Hepatocyte (in vitro differentiated cells): ENCODE measurements around the gene KSR2. TPM values are rescaled to one million over a fixed set of nuclear protein-coding genes. Genes with fewer than 3 reads are reported as not detected.

Experiments used
- DNase-seq: peaks from one replicate; pipeline ENCODE4 v3.0.0-alpha.2; 2016; ENCODE audit warnings: low spot score
- H2AFZ ChIP-seq: fragments of 200-600 bp; sonication (generic); 2 replicates; pipeline ENCODE4 v1.6.0; 2016; ENCODE audit warnings: antibody characterized with exemption, mild to moderate bottlenecking
- H3K27ac ChIP-seq: fragments of 200-600 bp; sonication (generic); 2 replicates; pipeline ENCODE4 v1.5.1; 2016; ENCODE audit warnings: mild to moderate bottlenecking
- H3K27me3 ChIP-seq: fragments of 200-600 bp; sonication (generic); 2 replicates; pipeline ENCODE4 v1.6.1; 2016
- H3K36me3 ChIP-seq: fragments of 200-600 bp; sonication (generic); replicated peaks from 2 replicates; pipeline ENCODE4 v1.5.1; 2016; ENCODE audit warnings: low read depth; ENCODE audit not compliant: insufficient read depth
- H3K4me1 ChIP-seq: fragments of 200-600 bp; sonication (generic); 2 replicates; pipeline ENCODE4 v1.5.1; 2016; ENCODE audit warnings: mild to moderate bottlenecking, moderate library complexity; ENCODE audit not compliant: insufficient read depth
- H3K4me2 ChIP-seq: fragments of 200-600 bp; sonication (generic); 2 replicates; pipeline ENCODE4 v1.6.0; 2016
- H3K4me3 ChIP-seq: fragments of 200-600 bp; sonication (generic); 2 replicates; pipeline ENCODE4 v1.5.1; 2016; ENCODE audit warnings: mild to moderate bottlenecking
- H3K79me2 ChIP-seq: fragments of 200-600 bp; sonication (generic); 2 replicates; pipeline ENCODE4 v1.6.0; 2017; ENCODE audit warnings: mild to moderate bottlenecking
- H3K9me2 ChIP-seq: fragments of 200-600 bp; sonication (generic); replicated peaks from 2 replicates; pipeline ENCODE4 v1.6.0; 2017; ENCODE audit warnings: mild to moderate bottlenecking; ENCODE audit not compliant: insufficient read depth
- H3K9me3 ChIP-seq: fragments of 200-600 bp; sonication (generic); 2 replicates; pipeline ENCODE4 v1.5.1; 2016; ENCODE audit warnings: low read depth, mild to moderate bottlenecking
- H4K20me1 ChIP-seq: fragments of 200-600 bp; sonication (generic); 2 replicates; pipeline ENCODE4 v1.6.0; 2016; ENCODE audit warnings: mild to moderate bottlenecking; ENCODE audit not compliant: insufficient read depth, poor library complexity, severe bottlenecking
- CTCF ChIP-seq: fragments of 200-600 bp; sonication (generic); IDR thresholded peaks from 2 replicates; pipeline ENCODE4 v1.5.1; 2016; ENCODE audit warnings: antibody characterized with exemption, mild to moderate bottlenecking; ENCODE audit not compliant: poor library complexity
- EZH2 ChIP-seq: fragments of 200-600 bp; sonication (generic); IDR thresholded peaks from 2 replicates; pipeline ENCODE4 v1.6.1; 2016; ENCODE audit warnings: antibody characterized with exemption, mild to moderate bottlenecking, borderline replicate concordance
- EZH2phosphoT487 ChIP-seq: fragments of 200-600 bp; sonication (generic); IDR thresholded peaks from one replicate; pipeline ENCODE4 v1.6.1; 2018; ENCODE audit warnings: antibody characterized with exemption, mild to moderate bottlenecking, low read depth, moderate library complexity; ENCODE audit not compliant: unreplicated experiment, severe bottlenecking
- WGBS: methylation state at CpG from one replicate; pipeline ENCODE4 v1.1.6; 2016; ENCODE audit warnings: low lambda C conversion rate; ENCODE audit errors: missing lambda C conversion rate; 5-methylcytosine and 5-hydroxymethylcytosine counted together
- polyA plus RNA-seq: library from polyadenylated mRNA; unstranded; fragments of >200 nt; fragmentation: Nextera tagmentation; extraction: Ambion mirVana; gene quantifications from 2 replicates; pipeline ENCODE4 v1.2.1, GENCODE V29; 2016
- total RNA-seq: library from RNA; depleted of rRNA; stranded (reverse); fragments of >200 nt; gene quantifications from 2 replicates; pipeline ENCODE4 v1.2.3, GENCODE V29; 2014

KSR2 gene
- total and polyA plus RNA-seq, 2 experiments from 2014 or later = 0.37 to 0.46 TPM

GRCh38 chr12:117827660-117828059 lies 141.1 kb downstream of the KSR2 start:
- no peak overlapping the region for H3K4me2 ChIP-seq
- no peaks in the 10 kb centered on the region for H3K9me3 ChIP-seq
- no peaks in the 10 kb centered on the region for H3K9me2 ChIP-seq
- no peaks in the 10 kb centered on the region for H4K20me1 ChIP-seq
- TF ChIP-seq EZH2 (no peak), CTCF (no peak), EZH2phosphoT487 (no peak)
- H2AFZ ChIP-seq = no peak overlapping the region
- DNase-seq = no peak
- H3K4me3 ChIP-seq = no peak overlapping the region
- H3K27me3 ChIP-seq = no peaks in the 10 kb centered on the region
- 89% methylated on average over 2 of the region's 2 CpGs for WGBS
- H3K27ac ChIP-seq = no peak overlapping the region
- no peaks in the 10 kb centered on the region for H3K79me2 ChIP-seq
- no peaks in the 10 kb centered on the region for H3K4me1 ChIP-seq
- H3K36me3 ChIP-seq = no peaks in the 10 kb centered on the region

- Histone ChIP-seq H3K9me3 (no peaks in the 10 kb centered on the region), H3K27me3 (no peaks in the 10 kb centered on the region), H3K4me1 (no peaks in the 10 kb centered on the region), H4K20me1 (no peaks in the 10 kb centered on the region), H3K9me2 (no peaks in the 10 kb centered on the region), H3K36me3 (no peaks in the 10 kb centered on the region), H3K4me3 (no peak overlapping the region), H3K4me2 (no peak overlapping the region), H3K79me2 (no peaks in the 10 kb centered on the region), H3K27ac (no peak overlapping the region), H2AFZ (no peak overlapping the region)
- 71% methylated on average over 1 of the region's 3 CpGs for WGBS
- DNase-seq = no peak
- TF ChIP-seq EZH2phosphoT487 = no peak
- TF ChIP-seq CTCF = no peak
- no peak for TF ChIP-seq EZH2
Measured at GRCh38 chr12:117825827-117826226, 143.0 kb downstream of the KSR2 start.

GRCh38 chr12:117821480-117822175 lies 147.2 kb downstream of the KSR2 start:
- no peaks in the 10 kb centered on the region for H3K4me1 ChIP-seq
- 72% methylated on average over 6 of the region's 6 CpGs for WGBS
- H3K9me2 ChIP-seq = no peaks in the 10 kb centered on the region
- no peaks in the 10 kb centered on the region for H3K27me3 ChIP-seq
- TF ChIP-seq CTCF (no peak), EZH2 (no peak), EZH2phosphoT487 (no peak)
- no peaks in the 10 kb centered on the region for H3K79me2 ChIP-seq
- no peak overlapping the region for H3K27ac ChIP-seq
- no peak overlapping the region for H3K4me3 ChIP-seq
- no peak for DNase-seq
- no peak overlapping the region for H2AFZ ChIP-seq
- H3K36me3 ChIP-seq = no peaks in the 10 kb centered on the region
- H4K20me1 ChIP-seq = no peaks in the 10 kb centered on the region
- no peaks in the 10 kb centered on the region for H3K9me3 ChIP-seq
- no peak overlapping the region for H3K4me2 ChIP-seq
